HCT116 (cell line): Measurements from ENCODE around the gene AOC3. TPM values are rescaled to one million over a fixed set of nuclear protein-coding genes. Genes with fewer than 3 reads are reported as not detected.

ENCODE experiments used
- ATAC-seq: fragments of 200-7000 bp; cut with Tn5 transposase; 2 replicates; pipeline ENCODE4 v1.9.1; 2020; ENCODE audit warnings: mild to moderate bottlenecking, moderate library complexity
- BruUV-seq: library from RNA; stranded (reverse); fragments of 400-500 nt; replicated peaks from 2 replicates; lab custom pipeline; 2021; lab: Mats Ljungman, UMichigan
- CTCF ChIA-PET: fragments of 300-600 bp; sonication (Branson Sonifier 250); formaldehyde crosslinking; loops from one replicate; lab custom pipeline; 2021; ENCODE audit warnings: antibody characterized with exemption; lab: Charles Lee
- POLR2A ChIA-PET: fragments of 300-600, 350-600 bp; sonication (Branson Sonifier 250); formaldehyde crosslinking; loops from one replicate; lab custom pipeline; 2021; ENCODE audit warnings: antibody characterized with exemption; lab: Charles Lee
- RAD21 ChIA-PET, 2 experiments: fragments of 300-600 bp; sonication (Branson Sonifier 250); formaldehyde crosslinking; loops; one replicate each; lab custom pipeline; 2023; ENCODE audit warnings: low total read pairs in 2 of 2; ENCODE audit not compliant: uncharacterized antibody in 2 of 2, unreplicated experiment in 2 of 2, low non-redundant PET in 1 of 2; lab: Charles Lee
- DNase-seq: peaks from one replicate; pipeline ENCODE4 v3.0.0-alpha.2; 2010; ENCODE audit warnings: low read depth, low spot score
- H2AFZ ChIP-seq: fragments of 200-600 bp; shearing (Covaris generic), sonication (generic); 2 replicates; pipeline ENCODE4 v1.6.1; 2017; ENCODE audit warnings: low read depth, mixed run types, mixed read lengths, antibody characterized with exemption, low read length; ENCODE audit not compliant: poor library complexity, severe bottlenecking
- H3K27ac ChIP-seq: 2 replicates; pipeline ENCODE4 v1.5.1; 2012; ENCODE audit warnings: low read depth, low read length
- H3K27me3 ChIP-seq: fragments of 200-600 bp; sonication (generic); 2 replicates; pipeline ENCODE4 v1.6.1; 2016; ENCODE audit warnings: mixed run types, low read length, mixed read lengths; ENCODE audit not compliant: insufficient read depth
- H3K36me3 ChIP-seq, 2 experiments: fragments of 200-500 bp in 1 of 2; fragments of 200-600 bp in 1 of 2; sonication (Bioruptor generic) in 1 of 2; sonication (generic) in 1 of 2; 2 replicates each; pipeline versions ENCODE4 v1.5.1 to v1.6.1; 2014 to 2016; ENCODE audit warnings: low read length in 2 of 2, inconsistent platforms in 1 of 2, mixed read lengths in 1 of 2, mixed run types in 1 of 2; ENCODE audit not compliant: insufficient read depth in 2 of 2, control insufficient read depth in 1 of 2
- H3K4me1 ChIP-seq, 2 experiments: fragments of 200-600 bp in 1 of 2; sonication (generic) in 1 of 2; 2 replicates each; pipeline versions ENCODE4 v1.5.1 to v1.6.1; 2012 to 2017; ENCODE audit warnings: low read length in 2 of 2, inconsistent platforms in 1 of 2, mild to moderate bottlenecking in 1 of 2, mixed read lengths in 1 of 2, mixed run types in 1 of 2, moderate library complexity in 1 of 2; ENCODE audit not compliant: insufficient read depth in 2 of 2, control insufficient read depth in 1 of 2
- H3K4me2 ChIP-seq: fragments of 200-600 bp; sonication (generic); 2 replicates; pipeline ENCODE4 v1.6.1; 2017; ENCODE audit warnings: mixed run types, low read length, mixed read lengths
- H3K4me3 ChIP-seq, 2 experiments: fragments of 200-600 bp in 1 of 2; sonication (generic) in 1 of 2; replicated peaks in 1 of 2; 2 replicates each; pipeline ENCODE4 v1.5.1; 2011 to 2016; ENCODE audit warnings: low read length in 2 of 2, control low read depth in 1 of 2, low read depth in 1 of 2, mild to moderate bottlenecking in 1 of 2, mixed read lengths in 1 of 2, mixed run types in 1 of 2
- H3K79me2 ChIP-seq: fragments of 200-600 bp; sonication (generic); 2 replicates; pipeline ENCODE4 v1.6.1; 2017; ENCODE audit warnings: mild to moderate bottlenecking, mixed run types, low read length, moderate library complexity, mixed read lengths; ENCODE audit not compliant: insufficient read depth
- H3K9ac ChIP-seq: fragments of 200-600 bp; sonication (generic); 2 replicates; pipeline ENCODE4 v1.6.1; 2016; ENCODE audit warnings: low read length, mixed read lengths
- H3K9me2 ChIP-seq: fragments of 200-600 bp; sonication (generic), shearing (Covaris generic); 2 replicates; pipeline ENCODE4 v1.6.1; 2017; ENCODE audit warnings: mixed run types, mild to moderate bottlenecking, moderate library complexity; ENCODE audit not compliant: insufficient read depth
- H3K9me3 ChIP-seq, 2 experiments: fragments of 200-500 bp in 1 of 2; fragments of 200-600 bp in 1 of 2; sonication (Bioruptor generic) in 1 of 2; sonication (generic) in 1 of 2; 2 replicates each; pipeline ENCODE4 v1.6.1; 2014 to 2017; ENCODE audit warnings: low read length in 2 of 2, mixed read lengths in 2 of 2, inconsistent platforms in 1 of 2, low read depth in 1 of 2, mild to moderate bottlenecking in 1 of 2, mixed run types in 1 of 2, moderate library complexity in 1 of 2; ENCODE audit not compliant: control insufficient read depth in 1 of 2, insufficient read depth in 1 of 2
- H4K20me1 ChIP-seq: fragments of 200-600 bp; sonication (generic), shearing (Covaris generic); 2 replicates; pipeline ENCODE4 v1.6.1; 2017; ENCODE audit warnings: mixed run types, mild to moderate bottlenecking, moderate library complexity; ENCODE audit not compliant: insufficient read depth
- FOSL1 ChIP-seq: IDR thresholded peaks from 2 replicates; pipeline ENCODE4 v1.6.1; 2012; ENCODE audit warnings: low read depth
- SP1 ChIP-seq: IDR thresholded peaks from 2 replicates; pipeline ENCODE4 v1.6.1; 2012; ENCODE audit warnings: low read depth
- intact Hi-C: fragments of 100-400 bp; cut with micrococcal nuclease; formaldehyde crosslinking; loops from 2 replicates; pipeline ENCODE4 v1.10.0; 2022
- total RNA-seq: library from RNA; stranded (reverse); gene quantifications from one replicate; pipeline ENCODE4 v1.2.1, GENCODE V29; 2021; ENCODE audit not compliant: unreplicated experiment
- TF ChIP-seq, protein P1 (sequence below): IDR thresholded peaks from 2 replicates; pipeline ENCODE4 v1.6.1; 2011; ENCODE audit warnings: mild to moderate bottlenecking, low read length, moderate library complexity; ENCODE audit not compliant: insufficient replicate concordance; ENCODE audit errors: extremely low read depth

The AOC3 gene
- total RNA-seq, 1 experiment from 2014 or later, result 5.9 TPM

DNA sequence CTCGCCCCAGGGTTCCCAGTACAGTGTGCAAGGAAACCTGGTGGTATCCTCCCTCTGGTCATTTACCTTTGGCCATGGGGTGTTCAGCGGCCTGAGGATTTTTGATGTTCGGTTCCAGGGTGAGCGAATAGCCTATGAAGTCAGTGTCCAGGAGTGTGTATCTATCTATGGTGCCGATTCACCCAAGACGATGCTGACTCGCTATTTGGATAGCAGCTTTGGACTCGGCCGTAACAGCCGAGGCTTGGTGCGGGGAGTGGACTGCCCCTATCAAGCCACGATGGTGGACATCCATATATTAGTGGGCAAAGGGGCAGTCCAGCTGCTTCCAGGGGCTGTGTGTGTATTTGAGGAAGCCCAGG, 5.5 kb upstream of the AOC3 start (continued):
- no peak for TF ChIP-seq SP1
- TF ChIP-seq, protein P1, sequence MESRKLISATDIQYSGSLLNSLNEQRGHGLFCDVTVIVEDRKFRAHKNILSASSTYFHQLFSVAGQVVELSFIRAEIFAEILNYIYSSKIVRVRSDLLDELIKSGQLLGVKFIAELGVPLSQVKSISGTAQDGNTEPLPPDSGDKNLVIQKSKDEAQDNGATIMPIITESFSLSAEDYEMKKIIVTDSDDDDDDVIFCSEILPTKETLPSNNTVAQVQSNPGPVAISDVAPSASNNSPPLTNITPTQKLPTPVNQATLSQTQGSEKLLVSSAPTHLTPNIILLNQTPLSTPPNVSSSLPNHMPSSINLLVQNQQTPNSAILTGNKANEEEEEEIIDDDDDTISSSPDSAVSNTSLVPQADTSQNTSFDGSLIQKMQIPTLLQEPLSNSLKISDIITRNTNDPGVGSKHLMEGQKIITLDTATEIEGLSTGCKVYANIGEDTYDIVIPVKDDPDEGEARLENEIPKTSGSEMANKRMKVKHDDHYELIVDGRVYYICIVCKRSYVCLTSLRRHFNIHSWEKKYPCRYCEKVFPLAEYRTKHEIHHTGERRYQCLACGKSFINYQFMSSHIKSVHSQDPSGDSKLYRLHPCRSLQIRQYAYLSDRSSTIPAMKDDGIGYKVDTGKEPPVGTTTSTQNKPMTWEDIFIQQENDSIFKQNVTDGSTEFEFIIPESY, result no peak

- Histone ChIP-seq H3K36me3 (peaks cover 35 to 47% of the 10 kb centered on the region in 2 experiments), H3K4me2 (no peak overlapping the region), H3K27me3 (no peaks in the 10 kb centered on the region), H3K79me2 (peaks cover 4% of the 10 kb centered on the region; the same call in 1 of the 2 replicates)
- ChIA-PET CTCF (no interaction called here), RAD21 (interaction anchor here in 1 of 2 experiments (0.7 kb wide), 1 partner anchor 48 kb away, joined by 8 read pairs; the partner anchor contains the start of gene COA3)
- no peak for TF ChIP-seq FOSL1
- TF ChIP-seq, all 23 proteins: peak for 0
- no peak for DNase-seq
- Histone ChIP-seq H3K9ac (no peak overlapping the region), H3K4me1 (no peaks in the 10 kb centered on the region), H2AFZ (no peak overlapping the region), H4K20me1 (peaks cover 3% of the 10 kb centered on the region; the same call in 1 of the 2 replicates), H3K9me2 (no peaks in the 10 kb centered on the region), H3K27ac (no peak overlapping the region), H3K4me3 (no peak overlapping the region), H3K9me3 (no peaks in the 10 kb centered on the region)
- POLR2A ChIA-PET, result interaction anchor here (1.6 kb wide), 1 partner anchor 22 kb away, joined by 4 read pairs; the partner anchor contains the start of gene BECN1
- intact Hi-C loops, result no loop called here
- no peak for ATAC-seq
- BruUV-seq, result no TSS peak
Observed at GRCh38 chr17:42845918-42846593, 4.9 kb upstream of the AOC3 start.
